GM21529 (cell line): ENCODE results near the gene CRHR1.

ENCODE experiments used
- ATAC-seq: cut with Tn5 transposase; IDR thresholded peaks from one replicate; pipeline ENCODE4 v1.9.1; 2021; ENCODE audit not compliant: unreplicated experiment

Gene CRHR1

GRCh38 chr17:45841883-45842525, 57.9 kb downstream of the CRHR1 start:
- no peak for ATAC-seq

GRCh38 chr17:45843722-45844121, 59.6 kb downstream of the CRHR1 start:
- ATAC-seq = no peak

- no peak for ATAC-seq
Observed at GRCh38 chr17:45844695-45845375, 60.7 kb downstream of the CRHR1 start, which contains the start of gene SPPL2C. Gene SPPL2C (plus strand): TSS chr17:45844881. CDS start chr17:45844907, 26 bp downstream.

GRCh38 chr17:45845376-45846185, 61.5 kb downstream of the CRHR1 start:
- ATAC-seq = no peak

- no peak for ATAC-seq
Observed at GRCh38 chr17:45846223-45846622, 62.1 kb downstream of the CRHR1 start.

GRCh38 chr17:45846646-45847045, 62.5 kb downstream of the CRHR1 start:
- no peak for ATAC-seq

- no peak for ATAC-seq
Observed at GRCh38 chr17:45847101-45847500, 63.0 kb downstream of the CRHR1 start.

GRCh38 chr17:45847747-45848146, 63.6 kb downstream of the CRHR1 start:
- ATAC-seq = no peak

- ATAC-seq = no peak
Observed at GRCh38 chr17:45848405-45848804, 64.3 kb downstream of the CRHR1 start.

- ATAC-seq = no peak
Observed at GRCh38 chr17:45848868-45849535, 64.9 kb downstream of the CRHR1 start.

GRCh38 chr17:45849536-45849990, 65.4 kb downstream of the CRHR1 start:
- ATAC-seq = no peak

GRCh38 chr17:45850011-45850410, 65.9 kb downstream of the CRHR1 start:
- ATAC-seq = no peak

GRCh38 chr17:45850468-45850867, 66.3 kb downstream of the CRHR1 start:
- ATAC-seq = no peak

GRCh38 chr17:45851022-45851421, 66.9 kb downstream of the CRHR1 start:
- ATAC-seq = no peak

- ATAC-seq = no peak
Observed at GRCh38 chr17:45851464-45851863, 67.3 kb downstream of the CRHR1 start.

- ATAC-seq = no peak
Observed at GRCh38 chr17:45851873-45852272, 67.8 kb downstream of the CRHR1 start.

- ATAC-seq = no peak
Observed at GRCh38 chr17:45852535-45853297, 68.6 kb downstream of the CRHR1 start.

- ATAC-seq = no peak
Observed at GRCh38 chr17:45854209-45854608, 70.1 kb downstream of the CRHR1 start.

GRCh38 chr17:45855691-45856336, 71.7 kb downstream of the CRHR1 start:
- no peak for ATAC-seq
